ENCODE data around the gene RBBP5. TPM values are rescaled to one million over a fixed set of nuclear protein-coding genes. Genes with fewer than 3 reads are reported as not detected.
A peak's percentile ranks its signal among the peaks of the same experiment; 100 is the strongest.

Gene RBBP5
- polyA plus RNA-seq, 10 donors = 8.3 to 14.0 (median 11.2) TPM

DNA sequence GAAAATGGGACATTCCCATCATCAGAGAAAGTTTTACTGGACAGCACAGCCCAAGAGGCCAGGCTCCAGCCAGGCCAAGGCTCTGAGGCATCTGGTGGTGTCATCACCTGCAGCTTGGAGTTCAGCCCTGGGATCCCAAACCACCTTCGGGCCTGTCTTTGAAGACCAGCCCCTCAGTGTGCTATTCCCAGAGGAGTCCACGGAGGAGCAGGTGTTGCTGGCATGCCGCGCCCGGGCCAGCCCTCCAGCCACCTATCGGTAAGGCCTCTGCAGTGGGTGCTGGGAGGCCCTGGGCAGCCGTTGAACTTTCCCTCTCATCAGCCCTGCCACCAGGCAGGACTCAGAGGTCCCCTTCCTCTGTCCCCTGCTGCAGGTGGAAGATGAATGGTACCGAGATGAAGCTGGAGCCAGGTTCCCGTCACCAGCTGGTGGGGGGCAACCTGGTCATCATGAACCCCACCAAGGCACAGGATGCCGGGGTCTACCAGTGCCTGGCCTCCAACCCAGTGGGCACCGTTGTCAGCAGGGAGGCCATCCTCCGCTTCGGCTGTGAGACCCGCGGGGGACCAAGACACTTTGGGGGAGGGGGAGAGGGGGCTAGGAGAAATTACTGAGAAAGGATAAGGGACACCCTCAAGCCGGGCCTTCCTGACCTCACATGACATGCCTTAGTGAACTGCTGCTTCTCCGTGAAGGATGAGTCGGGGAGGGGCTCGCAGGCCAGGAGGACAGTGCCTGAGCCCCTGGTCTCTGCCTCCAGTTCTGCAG, 63.8 kb downstream of the RBBP5 start:
- no peak for DNase-seq

DNA sequence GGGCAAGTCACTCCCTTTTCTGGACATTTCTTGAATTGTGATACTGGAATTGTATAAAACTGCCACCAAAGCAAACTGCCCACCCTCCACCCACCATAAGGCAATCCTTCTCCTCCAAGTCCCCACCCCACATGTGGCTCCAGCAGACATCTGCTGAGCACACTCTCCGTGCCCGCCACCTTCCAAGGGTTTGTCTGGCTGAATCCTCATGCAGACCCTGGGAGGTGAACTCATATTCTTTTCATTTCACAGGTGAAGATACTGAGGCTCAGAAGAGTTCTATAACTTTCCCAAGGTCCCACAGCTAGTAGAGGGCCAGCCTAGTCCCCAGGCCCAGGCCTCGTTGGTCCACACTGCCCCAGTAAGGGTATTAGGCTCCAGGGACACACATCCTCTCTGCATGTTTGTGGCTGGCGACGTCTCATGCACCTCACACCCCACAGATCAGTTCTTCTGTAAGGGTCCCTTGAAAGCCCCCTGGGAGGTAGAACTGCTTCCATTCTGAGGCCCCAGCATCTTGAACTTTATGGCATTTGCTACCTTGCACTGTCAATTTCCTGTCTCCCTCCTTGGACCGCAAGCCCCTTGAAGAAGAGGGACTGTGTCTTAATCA, 64.7 kb downstream of the RBBP5 start:
- DNase-seq = no peak

DNA sequence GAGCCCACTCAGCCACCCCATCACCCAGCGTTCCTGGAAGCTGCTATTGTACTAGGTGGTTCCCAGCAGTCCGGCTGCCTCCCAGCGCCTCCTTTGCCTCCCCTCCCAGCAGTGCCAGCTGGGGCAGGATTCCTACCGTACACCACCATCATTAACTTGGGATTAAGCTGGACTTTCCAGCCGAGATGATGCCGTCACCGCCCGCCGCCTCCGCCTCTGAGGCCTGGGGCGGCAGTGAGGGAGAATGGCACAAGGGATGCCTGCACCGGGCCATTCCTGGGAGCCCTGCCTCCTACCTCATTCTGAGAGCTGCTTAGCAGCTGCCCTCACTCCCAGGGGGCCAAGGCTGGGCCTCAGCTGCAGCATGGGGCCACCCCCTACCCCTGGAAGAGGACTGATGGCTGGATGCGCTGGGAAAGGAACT, 65.6 kb downstream of the RBBP5 start:
- no peak for DNase-seq

DNA sequence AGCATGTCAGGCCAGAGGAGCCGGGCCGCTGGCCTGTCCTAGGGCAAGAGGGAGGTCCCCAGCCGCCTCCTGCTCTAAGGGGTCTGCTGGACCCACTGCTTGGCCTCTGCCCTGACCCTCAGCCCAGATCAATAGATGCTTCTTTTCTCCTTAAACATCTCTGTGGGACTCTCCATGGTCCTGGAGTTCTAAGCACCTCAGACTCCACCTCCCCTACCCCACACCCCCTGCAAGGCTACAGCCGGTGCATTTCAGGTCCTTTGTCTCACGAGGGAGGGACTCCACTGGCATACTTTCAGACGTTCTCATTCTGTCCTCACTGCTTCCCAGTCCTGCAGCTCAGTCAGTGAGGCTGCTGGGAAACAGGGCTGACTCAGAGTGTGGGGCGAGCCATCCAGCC, 67.8 kb downstream of the RBBP5 start:
- DNase-seq = no peak

DNA sequence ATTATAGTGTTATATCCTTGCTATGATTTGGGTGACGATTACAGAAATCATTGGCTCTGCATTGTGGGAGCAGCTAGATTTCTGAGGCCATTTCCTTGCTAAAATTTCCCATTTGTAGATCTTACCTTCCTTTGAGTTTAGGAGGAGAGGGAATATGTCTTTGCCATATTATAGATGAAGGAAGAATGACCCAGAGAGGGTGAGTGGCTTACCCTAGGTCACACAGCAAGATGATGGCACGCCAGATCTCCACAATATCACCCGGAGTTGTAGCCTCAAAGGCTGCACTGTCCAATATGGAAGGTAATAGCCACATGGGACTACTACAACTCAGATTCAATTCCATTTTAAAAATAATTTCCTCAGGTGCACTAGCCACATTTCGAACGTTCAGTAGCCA, 68.5 kb downstream of the RBBP5 start:
- DNase-seq = no peak

DNA sequence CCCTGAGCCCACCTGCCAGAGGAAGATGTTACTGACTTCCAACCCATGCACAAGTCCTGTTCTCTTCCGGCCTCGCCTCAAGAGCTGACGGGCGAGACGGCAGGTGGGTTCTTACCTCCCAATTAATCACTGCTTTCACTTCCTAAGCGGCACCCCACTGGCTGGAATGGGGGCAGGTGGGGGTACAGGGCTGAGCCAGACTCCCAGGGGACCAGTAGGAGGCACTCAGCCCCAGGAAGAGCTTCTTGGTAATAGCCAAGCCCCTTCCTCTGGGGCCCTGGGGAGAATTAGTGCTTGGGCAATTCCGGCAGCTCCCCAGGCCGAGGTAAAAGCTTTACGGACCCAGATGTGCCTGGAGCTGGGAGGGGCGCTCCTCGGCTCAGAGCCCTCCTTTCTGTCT, 69.1 kb downstream of the RBBP5 start:
- DNase-seq = no peak

DNA sequence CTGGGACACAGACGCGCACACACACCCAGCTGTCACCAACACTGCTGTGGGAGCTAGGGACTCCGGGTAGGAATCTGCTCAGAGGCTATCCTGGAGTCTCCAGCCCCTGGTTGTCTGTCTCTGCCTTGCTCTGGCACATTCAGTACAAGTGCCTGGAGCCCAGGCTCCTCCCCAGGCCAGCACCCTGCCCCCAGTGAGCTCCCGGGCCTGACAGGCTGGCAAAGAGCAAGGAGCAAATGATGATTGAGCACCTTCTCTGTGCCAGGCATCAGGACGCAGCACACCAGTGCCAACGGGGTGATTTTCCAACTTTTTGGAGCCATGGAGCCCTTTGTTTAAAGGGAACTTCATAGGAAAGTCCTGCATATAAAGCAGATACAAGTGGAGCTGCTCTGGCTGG, 72.3 kb downstream of the RBBP5 start:
- DNase-seq = no peak

DNA sequence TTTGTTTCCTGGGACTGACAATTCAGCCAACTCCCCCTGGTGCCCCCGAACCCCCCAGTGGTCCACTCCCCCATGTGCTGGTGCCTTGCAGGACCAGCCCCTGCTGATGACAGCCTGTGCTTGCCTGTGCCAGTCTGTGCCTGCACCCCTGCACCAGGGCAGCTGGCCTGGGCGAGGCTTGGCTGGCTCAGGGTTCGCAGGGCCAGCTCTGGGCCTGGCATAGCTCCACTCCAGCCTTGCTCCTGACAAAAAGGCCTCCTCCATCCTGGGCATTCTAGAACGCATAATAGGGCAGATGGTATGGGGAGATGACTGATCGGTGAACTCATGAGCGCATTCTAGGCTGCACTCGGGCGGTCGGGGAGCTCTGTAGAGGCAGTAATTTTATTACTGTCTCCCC, 73.4 kb downstream of the RBBP5 start:
- no peak for DNase-seq

DNA sequence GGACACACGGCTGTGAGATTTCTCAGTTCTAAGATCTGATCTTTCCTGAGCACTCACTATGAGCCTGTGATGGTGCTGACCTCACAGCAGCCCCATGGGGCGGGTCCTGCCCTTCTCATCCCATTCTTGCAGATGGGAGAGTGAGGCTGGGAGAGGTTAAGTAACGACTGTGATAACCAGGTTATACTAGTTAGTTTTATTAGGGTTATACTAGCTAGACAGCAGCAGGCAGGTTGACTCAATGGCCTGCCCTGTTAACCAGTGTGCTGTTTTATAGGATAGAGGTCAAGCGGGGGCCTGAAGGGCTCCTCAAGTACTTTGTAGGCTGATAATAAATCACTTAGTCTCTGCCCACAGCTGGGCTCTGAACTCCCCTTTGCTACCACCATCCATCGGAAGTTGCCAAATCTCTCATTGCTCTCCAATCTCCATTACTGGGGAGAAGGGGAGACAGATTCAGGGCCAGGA, 74.0 kb downstream of the RBBP5 start:
- no peak for DNase-seq

DNA sequence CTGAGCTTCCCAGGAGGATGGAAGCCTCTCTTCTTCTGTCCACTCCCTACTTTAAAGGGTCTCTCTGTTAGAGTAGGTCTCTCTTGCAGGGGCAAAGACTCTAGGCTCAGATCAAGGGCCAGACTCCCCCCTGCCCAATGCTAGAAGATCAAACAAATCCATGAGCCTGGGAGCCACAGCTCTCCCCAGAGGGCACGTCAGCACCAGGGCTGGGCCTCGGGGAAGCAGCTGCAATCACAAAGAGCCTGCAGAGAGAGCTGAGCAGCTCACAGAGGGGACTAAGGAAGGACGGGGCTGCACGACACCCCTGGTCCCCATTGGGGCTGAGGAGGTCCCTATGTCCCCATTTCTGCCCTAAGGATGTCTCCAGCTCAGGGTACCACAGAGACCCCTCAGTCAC, 74.9 kb downstream of the RBBP5 start:
- no peak for DNase-seq

DNA sequence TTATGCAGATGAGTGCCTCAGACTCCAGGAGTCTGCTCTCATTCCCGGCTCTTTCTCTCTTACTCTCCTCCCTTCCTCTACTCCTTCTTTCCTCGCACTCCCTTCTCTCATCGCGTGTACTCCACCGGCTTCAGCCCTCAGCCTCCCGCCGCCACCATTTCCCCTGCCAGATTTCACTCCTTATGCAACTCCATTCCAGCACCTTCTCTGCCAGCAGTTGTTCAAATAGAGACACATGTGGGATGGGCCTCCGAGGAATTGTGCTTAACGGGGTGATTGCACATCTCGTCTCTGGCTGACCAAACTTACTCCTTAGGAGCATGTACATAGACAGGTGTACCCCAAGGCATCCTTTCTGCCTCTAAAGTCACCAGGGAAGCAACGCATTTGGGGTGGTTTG, 76.6 kb downstream of the RBBP5 start:
- DNase-seq = no peak

DNA sequence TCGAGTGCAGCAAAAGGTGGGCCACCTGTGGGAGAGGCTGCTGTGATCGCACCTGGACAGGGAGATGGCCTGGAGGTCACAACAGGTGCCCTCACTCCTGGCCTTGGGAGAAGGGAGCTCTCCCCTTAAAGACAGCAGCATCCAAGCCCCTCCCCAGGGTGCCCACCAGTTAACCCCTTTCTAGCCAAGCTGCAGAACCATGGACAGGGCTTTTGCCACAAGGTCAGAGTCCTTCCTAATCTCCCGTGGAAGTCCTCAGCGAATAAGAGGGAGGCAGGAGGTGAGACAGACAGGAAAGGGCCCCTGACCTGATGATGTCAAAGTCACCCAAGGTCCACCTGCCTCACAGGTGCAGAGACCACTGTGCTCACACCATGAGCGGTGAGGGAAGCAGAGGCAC, 77.0 kb downstream of the RBBP5 start:
- DNase-seq = no peak

DNA sequence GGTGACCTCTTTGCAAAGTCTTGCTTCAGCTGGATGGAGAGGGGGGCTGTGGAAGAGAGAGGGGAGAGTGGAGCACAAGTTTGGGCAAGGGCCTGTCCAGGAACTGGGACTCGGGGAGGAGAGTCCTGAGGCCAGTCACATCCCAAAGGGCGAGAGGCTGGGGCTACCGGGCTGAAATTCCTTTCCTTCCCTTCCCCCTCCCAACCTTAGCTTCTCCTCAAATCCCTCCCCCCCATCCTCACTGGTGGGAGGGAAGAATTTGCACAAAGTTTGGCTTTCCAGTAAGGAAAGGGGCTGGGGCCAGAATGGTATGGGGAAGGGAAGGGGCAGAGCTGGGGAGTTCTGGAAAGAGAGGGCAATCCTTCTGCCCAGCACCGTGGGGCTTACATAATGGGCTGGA, 77.9 kb downstream of the RBBP5 start:
- DNase-seq = no peak

DNA sequence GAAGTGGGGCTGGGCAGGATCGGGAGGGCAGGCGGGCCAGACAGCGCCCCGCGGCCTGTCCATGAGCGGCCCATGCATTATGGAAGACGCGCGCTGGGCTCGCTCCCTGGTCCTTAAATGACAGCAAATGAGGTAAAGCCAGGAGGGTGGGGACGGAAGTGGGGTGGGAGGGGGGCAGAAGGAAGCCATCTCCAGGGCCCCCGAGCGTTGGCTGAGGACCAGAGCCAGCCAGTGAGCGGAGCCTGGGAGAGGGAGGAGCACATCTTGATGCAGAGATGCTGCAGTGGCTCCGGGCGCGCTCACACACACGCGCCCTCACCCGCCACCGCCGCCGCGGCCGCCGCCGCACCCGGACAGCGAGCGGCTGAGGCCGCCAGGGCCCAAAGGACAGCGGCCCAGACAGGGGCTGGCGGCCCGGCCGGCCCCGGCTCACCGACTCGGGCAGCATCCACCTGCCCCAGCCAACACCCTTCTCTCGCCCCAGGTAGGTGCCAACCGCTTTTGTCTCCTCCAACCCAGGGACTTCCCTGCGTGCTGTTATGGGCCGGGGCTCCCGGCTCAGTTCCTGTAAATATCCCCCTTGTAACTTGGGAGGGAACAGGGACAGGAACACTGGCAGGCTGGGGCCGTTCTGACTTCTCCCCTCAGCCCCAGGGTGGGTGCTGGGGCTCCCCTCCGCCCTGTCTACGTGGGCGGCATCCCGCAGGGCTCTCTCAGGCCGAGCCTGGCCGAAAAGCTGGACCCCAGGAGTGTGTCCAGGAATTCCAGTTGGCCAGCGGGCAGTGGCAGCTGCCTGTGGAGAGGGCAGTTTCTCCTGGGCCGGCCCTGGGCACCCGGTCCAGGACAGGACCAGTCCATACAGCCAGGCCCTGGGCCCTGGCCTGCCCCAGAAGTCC, 78.6 kb downstream of the RBBP5 start, which contains the start of gene CNTN2:
Gene CNTN2, plus strand, starts transcription at position 302 of the 896 bp plus-strand sequence. CDS start 9,974 bp downstream, outside the sequence.
- DNase-seq = peak in 1 of 3 donors; percentile 27

DNA sequence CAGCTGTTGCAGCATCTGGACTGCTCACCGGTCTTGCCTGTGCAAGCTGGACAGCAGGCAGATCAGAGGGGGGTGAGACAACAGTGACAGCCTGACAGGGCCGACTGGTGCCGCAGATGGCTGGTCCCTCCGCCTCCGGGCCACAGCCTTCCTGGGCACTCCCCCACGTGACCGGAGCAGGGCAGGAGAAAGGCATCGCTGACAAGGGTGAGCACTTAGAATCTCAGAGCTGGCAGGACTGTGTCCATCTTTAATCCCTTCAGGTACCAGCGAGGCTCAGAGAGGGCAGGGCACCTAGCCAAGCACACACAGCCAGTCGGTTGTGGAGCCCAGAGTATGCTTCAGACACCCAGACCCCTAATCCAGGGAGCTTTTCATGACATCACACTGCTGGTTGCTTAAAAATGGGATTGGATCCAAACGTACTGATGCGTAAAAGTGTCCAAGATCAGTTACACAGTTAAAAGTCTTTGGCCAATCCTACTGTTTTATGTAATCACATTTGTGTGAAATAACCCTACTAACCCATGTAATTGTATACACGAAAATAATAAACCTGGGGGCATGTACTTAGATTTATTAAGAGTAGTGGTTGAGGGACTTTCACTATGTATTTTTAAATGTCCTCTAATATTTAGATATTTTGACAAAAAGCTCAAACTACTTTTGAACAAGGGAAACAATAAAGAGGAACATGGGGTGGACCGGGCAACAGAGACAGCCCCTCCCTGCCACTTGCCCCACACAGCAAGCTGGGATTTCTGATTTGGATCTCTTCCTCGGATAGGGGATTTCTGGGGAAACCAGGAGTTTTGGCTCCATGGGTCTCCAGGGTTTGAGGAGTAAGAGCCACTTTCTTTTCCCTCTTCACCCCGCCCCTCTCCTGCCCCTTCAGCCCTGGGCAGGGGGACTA, 79.5 kb downstream of the RBBP5 start:
- DNase-seq = no peak

DNA sequence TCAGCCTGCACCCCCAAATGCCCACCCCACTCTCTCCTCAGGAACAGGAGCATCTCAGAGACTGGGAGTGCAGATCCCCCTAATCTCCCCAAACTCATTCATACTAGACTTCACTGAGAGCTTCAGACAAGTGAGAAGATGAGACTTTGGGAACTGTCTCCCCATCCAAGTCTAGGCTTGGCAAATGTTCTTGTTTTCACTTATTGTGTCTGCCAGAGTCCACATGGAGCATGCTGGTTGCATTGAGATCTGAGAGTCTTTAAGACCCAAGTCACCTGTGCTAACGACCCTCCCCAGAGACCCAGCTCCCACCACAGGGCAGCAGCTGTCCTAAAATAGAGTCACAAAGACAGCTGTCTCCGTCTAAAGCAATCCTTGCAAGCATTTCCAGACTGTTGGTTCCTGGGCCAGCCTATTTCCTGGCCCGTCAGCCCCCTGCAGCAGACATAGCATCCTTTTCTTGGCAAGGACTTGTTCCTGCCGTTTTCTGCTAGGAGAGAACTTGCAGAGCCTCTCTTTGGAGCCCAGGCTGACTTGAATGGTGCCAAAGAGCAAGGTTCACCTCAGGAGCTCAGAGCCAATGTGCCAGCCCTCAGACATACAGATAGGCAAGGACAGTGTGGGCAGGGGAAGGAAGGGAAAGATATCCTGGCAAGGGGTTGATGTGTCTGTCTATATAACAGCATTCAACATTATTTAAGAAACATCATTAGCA, 80.6 kb downstream of the RBBP5 start:
- DNase-seq = no peak

DNA sequence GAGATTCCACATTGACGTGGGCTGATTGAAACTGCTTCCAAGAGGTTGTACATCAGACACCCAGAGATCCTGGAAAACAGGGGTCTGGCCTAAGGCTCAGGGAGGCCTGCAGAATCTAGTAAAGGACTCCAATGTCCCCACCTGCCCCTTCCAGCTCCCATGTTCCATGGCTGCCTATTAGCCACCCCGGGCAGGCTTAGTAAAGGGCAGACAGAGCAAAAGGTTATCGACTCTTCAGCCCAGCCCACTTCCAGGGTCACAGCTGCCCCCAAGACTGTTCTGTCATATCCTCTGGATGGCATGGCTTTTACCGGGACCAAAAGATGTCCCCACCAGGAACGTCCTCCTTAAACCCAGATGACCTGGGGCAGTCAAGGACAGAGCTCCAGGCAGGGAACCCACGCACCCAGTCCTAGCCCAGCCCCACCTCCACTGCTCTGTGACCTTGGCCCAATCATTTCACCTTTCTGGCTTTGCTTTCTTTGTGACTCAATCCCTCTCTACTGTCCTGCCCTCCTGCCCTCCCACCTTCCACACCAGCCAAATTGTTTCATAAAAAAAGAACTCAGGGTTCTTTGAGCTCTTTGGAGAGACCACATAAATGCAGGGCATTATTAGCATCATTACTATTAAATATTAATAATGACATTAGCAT, 83.5 kb downstream of the RBBP5 start:
- no peak for DNase-seq

DNA sequence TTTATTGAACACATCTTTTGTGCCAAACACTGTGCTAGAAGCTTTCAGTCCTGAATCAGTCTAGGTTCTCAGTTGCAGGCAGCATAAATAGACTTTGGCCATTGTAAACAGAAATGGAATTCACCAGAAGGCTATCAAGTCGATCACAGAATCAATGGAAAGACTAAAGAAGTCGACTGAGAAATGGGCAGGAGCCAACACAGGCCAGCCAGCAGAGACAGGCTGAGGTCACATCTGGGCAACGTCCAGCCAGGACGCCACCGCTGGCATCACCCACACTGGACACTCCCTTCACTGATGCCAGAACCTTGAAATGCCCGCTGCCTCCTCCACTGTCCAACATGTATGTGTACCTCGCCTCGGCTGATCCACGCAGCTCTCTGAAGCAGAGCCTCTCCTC, 84.2 kb downstream of the RBBP5 start:
- DNase-seq = no peak
